H7 (cell line): ENCODE results near the gene SPINT2. TPM values are rescaled to one million over a fixed set of nuclear protein-coding genes. Genes with fewer than 3 reads are reported as not detected.

Experiments used
- DNase-seq: peaks from one replicate; pipeline ENCODE4 v3.0.0; 2012
- H3K27me3 ChIP-seq: 2 replicates; pipeline ENCODE4 v1.6.0; 2011; ENCODE audit warnings: mild to moderate bottlenecking, low read length; ENCODE audit not compliant: control insufficient read depth, insufficient read depth
- H3K36me3 ChIP-seq: replicated peaks from 2 replicates; pipeline ENCODE4 v1.5.1; 2011; ENCODE audit warnings: low read length; ENCODE audit not compliant: control insufficient read depth, insufficient read depth
- H3K4me3 ChIP-seq: 2 replicates; pipeline ENCODE4 v1.5.1; 2011; ENCODE audit warnings: low read depth, mild to moderate bottlenecking, control low read depth, low read length, moderate library complexity; ENCODE audit not compliant: insufficient read depth
- total RNA-seq: library from RNA; depleted of rRNA; stranded (reverse); fragments of >200 nt; shearing (Covaris generic); gene quantifications from 2 replicates; pipeline ENCODE4 v1.2.3, GENCODE V29; 2014

SPINT2 gene
- total RNA-seq, 1 experiment from 2014 or later: 143 TPM

DNA sequence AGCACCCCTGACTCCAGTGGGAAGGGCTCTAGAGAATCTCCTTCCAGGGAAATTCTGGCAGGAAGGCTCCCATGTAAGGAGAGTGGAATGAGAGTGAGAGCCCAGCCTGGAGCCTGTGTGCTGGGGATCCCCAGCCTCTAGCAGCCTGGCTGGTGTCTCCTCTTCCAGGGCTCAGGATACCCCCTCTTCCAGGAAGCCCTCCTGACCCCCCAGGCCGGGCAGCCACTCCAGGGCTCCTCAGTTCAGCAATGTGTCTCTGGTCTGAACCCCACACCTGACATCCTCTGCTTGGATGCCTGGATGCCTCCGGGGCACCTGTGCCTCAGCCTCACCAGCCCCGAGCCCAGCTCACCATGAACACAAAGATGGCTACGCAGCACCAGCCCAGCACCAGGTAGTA, 42.7 kb downstream of the SPINT2 start:
- no peak for DNase-seq
- H3K4me3 ChIP-seq: no peak overlapping the region
- peaks cover 4% of the 10 kb centered on the region for H3K36me3 ChIP-seq
- peaks cover 7% of the 10 kb centered on the region; the same call in 1 of the 2 replicates for H3K27me3 ChIP-seq

- DNase-seq: no peak
- no peak overlapping the region for H3K4me3 ChIP-seq
- peaks cover 4% of the 10 kb centered on the region for H3K36me3 ChIP-seq
- peaks cover 7% of the 10 kb centered on the region; the same call in 1 of the 2 replicates for H3K27me3 ChIP-seq
These were observed 43.2 kb downstream of the SPINT2 start for GRCh38 chr19:38307597-38307996.

DNA sequence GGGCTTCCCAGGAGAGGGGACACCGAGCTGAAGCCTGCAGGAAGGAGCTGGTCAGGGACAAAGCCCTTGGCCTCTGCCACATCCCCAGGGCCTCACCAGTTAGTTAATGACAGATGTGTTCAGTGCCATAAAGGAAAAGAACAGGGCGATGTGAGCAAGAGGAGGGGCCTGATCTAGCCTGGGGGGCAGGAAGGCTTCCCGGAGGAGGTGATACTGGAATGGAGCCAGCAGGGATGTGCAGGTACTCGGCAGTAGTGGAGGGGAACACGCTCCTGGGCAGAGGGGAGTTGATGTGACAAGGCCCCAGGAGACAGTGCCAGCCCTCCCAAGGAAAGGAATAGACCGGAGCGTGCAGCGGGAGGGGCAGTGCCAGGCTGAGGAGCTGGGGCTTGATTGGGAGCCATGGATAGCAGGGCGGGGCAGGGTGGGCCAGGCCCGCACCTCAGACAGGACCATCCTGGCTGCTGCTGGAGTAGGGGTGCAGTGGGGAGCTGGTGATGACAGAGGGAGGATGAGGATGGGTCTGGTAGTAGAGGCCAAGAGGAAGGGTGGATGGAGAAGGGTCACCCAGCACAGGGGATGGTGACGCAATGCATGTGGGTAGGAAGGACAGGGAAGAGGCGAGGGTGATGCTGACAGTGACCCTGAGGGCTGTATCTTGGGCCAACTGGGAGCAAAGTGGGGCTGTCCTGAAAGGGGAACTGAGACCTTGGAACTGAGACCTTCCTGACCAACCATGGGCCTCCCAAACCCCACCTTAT, 43.8 kb downstream of the SPINT2 start:
- DNase-seq: no peak
- H3K27me3 ChIP-seq: peaks cover 7% of the 10 kb centered on the region; the same call in 1 of the 2 replicates
- peaks cover 4% of the 10 kb centered on the region for H3K36me3 ChIP-seq
- H3K4me3 ChIP-seq: no peak overlapping the region

- Histone ChIP-seq H3K27me3 (peaks cover 3% of the 10 kb centered on the region; the same call in 1 of the 2 replicates), H3K4me3 (no peak overlapping the region), H3K36me3 (peaks cover 4% of the 10 kb centered on the region)
- no peak for DNase-seq
These were observed 44.7 kb downstream of the SPINT2 start for GRCh38 chr19:38308926-38309614.

- Histone ChIP-seq H3K36me3 (peaks cover 4% of the 10 kb centered on the region), H3K4me3 (no peak overlapping the region), H3K27me3 (no peaks in the 10 kb centered on the region)
- DNase-seq: no peak
These were observed 45.4 kb downstream of the SPINT2 start for GRCh38 chr19:38309615-38310278.

- Histone ChIP-seq H3K4me3 (no peak overlapping the region), H3K36me3 (peaks cover 4% of the 10 kb centered on the region), H3K27me3 (no peaks in the 10 kb centered on the region)
- DNase-seq: no peak
These were observed 45.9 kb downstream of the SPINT2 start for GRCh38 chr19:38310279-38310670.

GRCh38 chr19:38310986-38311385, 46.6 kb downstream of the SPINT2 start:
- no peak overlapping the region for H3K4me3 ChIP-seq
- H3K27me3 ChIP-seq: no peaks in the 10 kb centered on the region
- no peak for DNase-seq
- peaks cover 4% of the 10 kb centered on the region for H3K36me3 ChIP-seq

GRCh38 chr19:38315657-38316476, 51.5 kb downstream of the SPINT2 start, which contains the start of gene YIF1B:
Gene YIF1B (minus strand): TSS chr19:38315947. CDS start chr19:38315917, 30 bp downstream.
- H3K36me3 ChIP-seq: no peaks in the 10 kb centered on the region
- H3K27me3 ChIP-seq: peaks cover 31% of the 10 kb centered on the region
- DNase-seq: peak; percentile 100
- H3K4me3 ChIP-seq: peak within 1 kb of the TSS; percentile 86

DNA sequence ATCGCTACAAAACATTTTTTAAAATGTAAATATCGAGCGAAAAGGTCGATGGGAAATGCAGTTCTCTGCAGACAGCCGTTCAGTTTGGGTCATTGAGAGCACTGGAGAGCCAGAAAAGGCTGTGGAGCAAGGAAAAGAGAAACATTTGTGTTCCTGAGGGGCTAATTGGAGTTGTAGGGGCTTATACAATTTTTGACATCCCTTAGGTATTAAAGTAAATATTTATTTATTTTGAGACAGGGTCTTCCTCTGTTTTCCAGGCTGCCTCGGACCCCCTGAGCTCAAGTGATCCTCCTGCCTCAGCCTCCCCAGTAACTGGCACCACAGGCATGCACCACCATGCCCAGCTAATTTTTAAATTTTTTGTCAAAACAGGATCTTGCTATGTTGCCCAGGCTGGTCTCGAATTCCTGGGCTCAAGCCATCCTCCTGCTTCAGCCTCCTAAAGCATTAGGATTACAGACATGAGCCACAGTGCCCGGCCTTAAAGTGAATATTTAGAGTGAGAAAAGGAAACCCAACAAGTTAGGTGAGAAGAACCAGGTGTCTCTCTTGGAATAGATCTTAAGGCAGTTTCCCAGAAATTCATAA, 52.2 kb downstream of the SPINT2 start:
- peaks cover 38% of the 10 kb centered on the region for H3K27me3 ChIP-seq
- no peaks in the 10 kb centered on the region for H3K36me3 ChIP-seq
- DNase-seq: no peak
- H3K4me3 ChIP-seq: peak overlapping the region; percentile 29

GRCh38 chr19:38317104-38317612, 52.8 kb downstream of the SPINT2 start:
- Histone ChIP-seq H3K36me3 (no peaks in the 10 kb centered on the region), H3K4me3 (no peak overlapping the region), H3K27me3 (peaks cover 39% of the 10 kb centered on the region)
- no peak for DNase-seq

DNA sequence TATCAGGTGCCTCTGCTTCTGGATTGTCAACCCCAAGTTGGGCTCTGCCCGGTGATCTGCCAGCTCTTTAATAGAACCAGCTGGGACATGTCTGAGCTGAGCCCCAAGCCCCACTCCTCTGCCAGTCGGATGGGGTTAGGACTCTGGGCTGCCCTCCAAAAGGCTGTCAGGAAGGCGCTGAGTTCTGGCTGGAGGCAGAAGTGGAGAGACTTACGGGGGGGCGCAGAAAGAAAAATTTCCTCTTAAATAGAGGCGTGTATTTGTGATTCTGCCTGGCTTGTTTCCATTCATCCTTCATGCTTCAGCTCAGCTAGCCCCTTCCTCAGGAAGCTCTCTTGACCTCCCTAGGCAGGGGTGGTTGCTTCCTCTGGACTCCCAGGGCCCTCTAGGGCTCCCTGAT, 54.3 kb downstream of the SPINT2 start:
- Histone ChIP-seq H3K27me3 (peaks cover 39% of the 10 kb centered on the region), H3K4me3 (no peak overlapping the region), H3K36me3 (no peaks in the 10 kb centered on the region)
- DNase-seq: no peak

DNA sequence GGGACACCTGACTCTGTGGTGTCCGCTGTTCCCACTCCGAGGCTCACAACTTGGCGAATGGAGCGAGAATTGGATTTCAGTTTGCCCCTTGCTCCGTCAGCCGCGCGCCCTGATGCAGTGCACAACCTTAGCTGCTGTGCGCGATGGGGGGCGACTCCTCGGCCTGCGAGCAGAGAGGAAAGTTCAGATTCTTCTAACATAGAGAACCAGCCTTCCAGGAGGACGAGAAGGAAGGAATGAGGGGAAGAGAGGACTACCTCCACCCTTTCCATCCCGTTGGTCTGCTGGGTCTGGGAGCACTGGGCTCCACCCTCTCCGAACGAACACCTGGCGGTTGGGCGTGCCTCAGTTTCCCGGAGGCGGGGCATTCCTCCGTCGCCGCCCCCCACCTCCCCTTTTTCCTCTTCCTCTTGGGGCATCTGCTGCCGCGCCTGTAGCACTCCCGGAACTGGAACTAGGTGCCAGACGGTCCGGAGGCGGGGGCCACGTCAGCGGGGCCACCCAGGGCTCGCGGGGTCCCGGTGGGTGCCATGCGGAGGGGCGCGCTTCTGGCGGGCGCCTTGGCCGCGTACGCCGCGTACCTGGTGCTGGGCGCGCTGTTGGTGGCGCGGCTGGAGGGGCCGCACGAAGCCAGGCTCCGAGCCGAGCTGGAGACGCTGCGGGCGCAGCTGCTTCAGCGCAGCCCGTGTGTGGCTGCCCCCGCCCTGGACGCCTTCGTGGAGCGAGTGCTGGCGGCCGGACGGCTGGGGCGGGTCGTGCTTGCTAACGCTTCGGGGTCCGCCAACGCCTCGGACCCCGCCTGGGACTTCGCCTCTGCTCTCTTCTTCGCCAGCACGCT, 55.3 kb downstream of the SPINT2 start, which contains the start of gene KCNK6:
Gene KCNK6 (plus strand): TSS at position 425 of the 838 bp plus-strand sequence. CDS start 106 bp downstream, at position 531.
- Histone ChIP-seq H3K27me3 (peaks cover 39% of the 10 kb centered on the region), H3K36me3 (no peaks in the 10 kb centered on the region), H3K4me3 (peak within 1 kb of the TSS; percentile 66)
- DNase-seq: peak; percentile 87

GRCh38 chr19:38320969-38321339, 56.6 kb downstream of the SPINT2 start:
- H3K27me3 ChIP-seq: peaks cover 39% of the 10 kb centered on the region
- no peak overlapping the region for H3K4me3 ChIP-seq
- no peak for DNase-seq
- H3K36me3 ChIP-seq: no peaks in the 10 kb centered on the region; the same call in 1 of the 2 replicates
